HL-60/S4 treated with phorbol 12-myristate 13-acetate at 8.2 ng/mL for 4 days and 3 days (cell line): ENCODE measurements around the gene TNK1.

Experiments used
- in situ Hi-C: fragments of 300-500 bp; cut with MboI; formaldehyde crosslinking; loops from 2 replicates; pipeline ENCODE4 v1.15.0; 2022; ENCODE audit warnings: low sequenced_read_pairs

Gene TNK1

DNA sequence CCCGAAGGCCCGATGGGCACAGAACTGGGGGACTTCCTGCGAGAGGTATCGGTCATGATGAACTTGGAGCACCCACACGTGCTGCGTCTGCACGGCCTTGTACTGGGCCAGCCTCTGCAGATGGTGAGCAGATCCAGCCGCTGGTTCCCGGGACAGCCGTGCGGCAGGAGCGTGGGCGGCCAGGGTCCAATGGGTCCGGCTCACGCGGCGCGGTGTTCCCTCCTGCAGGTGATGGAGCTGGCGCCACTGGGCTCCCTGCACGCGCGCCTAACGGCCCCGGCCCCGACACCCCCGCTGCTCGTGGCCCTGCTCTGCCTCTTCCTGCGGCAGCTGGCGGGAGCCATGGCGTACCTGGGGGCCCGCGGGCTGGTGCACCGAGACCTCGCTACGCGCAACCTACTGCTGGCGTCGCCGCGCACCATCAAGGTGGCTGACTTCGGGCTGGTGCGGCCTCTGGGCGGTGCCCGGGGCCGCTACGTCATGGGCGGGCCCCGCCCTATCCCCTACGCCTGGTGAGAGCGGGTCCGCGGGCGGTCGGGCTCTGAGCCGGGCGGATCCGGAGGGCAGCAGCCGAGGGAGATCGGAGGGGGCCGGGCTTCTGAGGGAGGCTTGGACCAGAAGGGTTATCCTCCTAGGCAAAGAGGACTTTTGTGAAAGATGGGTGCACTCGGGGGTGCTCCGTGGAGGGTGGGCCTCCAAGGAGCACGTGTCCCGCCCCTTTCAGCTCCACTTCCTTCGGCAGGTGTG, 3.0 kb downstream of the TNK1 start:
- in situ Hi-C loops: no loop called here

DNA sequence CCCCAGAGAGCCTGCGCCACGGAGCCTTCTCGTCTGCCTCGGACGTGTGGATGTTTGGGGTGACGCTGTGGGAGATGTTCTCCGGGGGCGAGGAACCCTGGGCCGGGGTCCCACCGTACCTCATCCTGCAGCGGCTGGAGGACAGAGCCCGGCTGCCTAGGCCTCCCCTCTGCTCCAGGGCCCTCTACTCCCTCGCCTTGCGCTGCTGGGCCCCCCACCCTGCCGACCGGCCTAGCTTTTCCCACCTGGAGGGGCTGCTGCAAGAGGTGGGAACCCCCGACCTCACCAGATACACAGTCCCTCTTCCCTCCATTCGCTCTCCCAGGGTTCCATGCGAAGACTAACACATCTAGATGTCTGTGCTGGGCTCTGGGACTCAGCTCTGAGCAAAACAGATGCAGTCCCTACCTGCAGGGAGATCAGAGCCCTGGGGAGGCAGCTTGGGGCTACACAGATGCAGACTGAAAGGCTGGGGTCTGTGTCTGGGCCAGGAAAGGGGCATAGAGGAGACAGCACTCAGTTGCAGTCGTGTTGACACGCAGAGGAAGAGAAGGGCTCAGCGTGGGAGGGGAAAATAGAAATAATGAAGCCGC, 3.7 kb downstream of the TNK1 start:
- in situ Hi-C loops: no loop called here

DNA sequence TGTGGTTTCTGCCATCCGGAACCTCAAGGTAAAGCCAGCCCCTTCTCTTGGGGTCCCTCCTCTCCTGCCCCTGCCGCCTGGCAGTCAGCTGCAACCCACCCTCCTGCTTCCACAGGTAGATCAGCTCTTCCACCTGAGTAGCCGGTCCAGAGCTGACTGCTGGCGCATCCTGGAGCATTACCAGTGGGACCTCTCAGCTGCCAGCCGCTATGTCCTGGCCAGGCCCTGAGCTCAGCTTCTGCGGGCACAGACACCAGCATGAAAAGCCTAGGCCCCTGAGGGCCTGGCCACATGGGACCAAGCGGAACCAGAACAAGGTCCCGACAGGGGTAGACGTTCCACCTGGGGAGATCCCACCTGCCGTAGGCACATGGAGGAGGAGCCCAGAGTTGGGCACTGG, 8.0 kb downstream of the TNK1 start:
- in situ Hi-C loops: no loop called here

GRCh38 chr17:7389924-7390910, 9.3 kb downstream of the TNK1 start:
- in situ Hi-C loops: no loop called here

GRCh38 chr17:7391307-7391706, 10.4 kb downstream of the TNK1 start:
- in situ Hi-C loops: no loop called here

DNA sequence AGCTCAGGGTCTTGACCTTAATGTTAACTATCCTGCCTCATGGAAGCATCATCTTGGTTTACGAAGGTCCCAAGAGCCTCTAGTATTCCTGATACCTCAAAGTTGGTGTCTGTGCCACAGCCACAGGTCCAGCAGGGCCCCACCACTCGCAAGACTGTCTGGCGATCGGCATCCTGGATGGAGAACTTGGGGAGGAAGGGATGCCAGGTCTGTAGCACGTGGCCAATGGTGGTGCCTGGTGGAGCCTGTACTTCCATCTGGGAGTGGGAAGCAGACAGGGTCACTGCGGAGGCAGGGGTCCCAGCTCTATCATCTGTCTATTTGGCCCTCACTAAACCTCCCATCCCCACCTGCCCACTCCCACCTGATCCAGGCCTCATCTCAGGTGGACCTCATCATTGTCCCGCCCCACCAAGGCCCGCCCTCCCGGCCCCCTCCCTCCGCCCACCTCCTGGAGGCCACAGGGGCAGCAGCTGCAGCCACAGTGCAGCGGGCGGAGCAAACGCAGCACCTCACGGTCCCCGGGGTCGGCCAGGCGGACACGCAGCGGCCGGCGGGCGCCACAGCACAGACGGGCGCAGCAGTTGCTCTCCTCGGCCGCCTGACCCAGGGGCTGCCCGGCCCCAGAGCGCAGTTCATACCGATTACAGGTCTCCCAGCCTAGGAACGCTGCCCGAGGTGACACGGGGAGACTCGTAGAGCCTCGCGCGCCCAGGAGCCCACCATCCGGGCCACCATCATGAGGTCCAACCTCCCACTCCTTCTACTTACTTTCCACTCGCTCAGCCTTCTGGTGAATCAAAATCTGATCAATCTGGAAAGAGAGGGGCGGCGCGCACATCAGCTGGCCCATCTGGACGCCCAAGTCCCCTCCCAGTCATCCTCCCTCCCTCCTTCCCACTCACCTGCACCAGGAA, 12.1 kb downstream of the TNK1 start:
- in situ Hi-C loops: no loop called here

- in situ Hi-C loops: no loop called here
These were observed 12.9 kb downstream of the TNK1 start for GRCh38 chr17:7393613-7394451.

DNA sequence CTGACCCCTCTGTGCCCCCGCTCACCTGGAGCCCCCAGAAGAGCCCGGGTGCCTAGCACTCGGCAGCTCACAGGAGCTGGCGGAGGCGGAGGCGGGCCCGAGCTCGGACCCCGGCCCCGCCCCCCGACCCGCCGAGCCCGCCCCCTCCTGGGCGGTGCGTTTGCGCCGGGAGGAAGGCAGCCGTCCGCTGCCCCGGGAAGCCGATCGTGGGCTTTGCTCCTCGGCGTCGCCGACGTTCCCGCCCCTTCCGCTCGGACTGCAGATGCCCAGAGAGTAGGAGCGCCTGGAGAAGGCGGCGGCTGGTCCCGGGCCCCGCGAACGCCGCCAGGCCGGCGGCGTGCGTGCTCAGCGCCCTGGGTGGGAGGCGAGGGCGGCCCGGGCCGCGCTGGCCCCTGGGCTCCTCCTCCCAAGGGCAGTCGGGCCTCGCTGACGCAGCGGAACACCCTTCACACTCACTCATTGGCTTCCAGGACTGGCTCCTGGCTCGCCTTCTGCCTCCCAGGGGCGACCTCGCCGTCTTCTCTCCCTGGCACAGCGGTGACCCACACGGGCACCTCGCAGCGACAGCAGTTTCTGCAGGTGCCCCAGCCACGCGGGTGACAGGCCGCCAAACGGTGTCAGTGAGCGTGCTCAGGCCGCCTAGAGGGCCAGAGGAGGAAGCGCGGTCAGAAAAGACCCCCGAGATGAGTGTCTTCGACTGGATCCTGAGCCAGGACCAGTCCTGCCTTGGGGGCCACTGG, 13.7 kb downstream of the TNK1 start, which contains the start of gene PLSCR3:
Gene PLSCR3 (minus strand): TSS at position 74 of the 740 bp plus-strand sequence. CDS start 415 bp downstream, outside the sequence.
- in situ Hi-C loops: no loop called here

DNA sequence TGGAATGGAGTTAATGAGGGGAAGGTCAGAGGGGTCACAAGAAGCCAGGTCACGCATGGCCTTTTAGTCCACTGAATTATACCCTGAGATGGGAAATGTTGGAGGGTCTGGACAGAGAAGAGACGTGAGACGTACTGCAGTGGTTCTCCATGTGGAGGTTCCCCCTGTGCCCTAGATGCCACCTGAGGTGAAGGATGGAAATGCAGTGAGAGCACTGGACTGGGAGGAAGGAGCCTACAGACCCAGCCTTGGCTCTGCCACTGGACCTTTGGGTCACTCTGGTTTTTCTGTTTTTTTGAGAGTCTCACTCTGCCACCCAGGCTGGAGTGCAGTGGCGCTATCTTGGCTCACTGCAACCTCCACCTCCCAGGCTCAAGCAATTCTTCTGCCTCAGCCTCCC, 15.3 kb downstream of the TNK1 start:
- in situ Hi-C loops: no loop called here

DNA sequence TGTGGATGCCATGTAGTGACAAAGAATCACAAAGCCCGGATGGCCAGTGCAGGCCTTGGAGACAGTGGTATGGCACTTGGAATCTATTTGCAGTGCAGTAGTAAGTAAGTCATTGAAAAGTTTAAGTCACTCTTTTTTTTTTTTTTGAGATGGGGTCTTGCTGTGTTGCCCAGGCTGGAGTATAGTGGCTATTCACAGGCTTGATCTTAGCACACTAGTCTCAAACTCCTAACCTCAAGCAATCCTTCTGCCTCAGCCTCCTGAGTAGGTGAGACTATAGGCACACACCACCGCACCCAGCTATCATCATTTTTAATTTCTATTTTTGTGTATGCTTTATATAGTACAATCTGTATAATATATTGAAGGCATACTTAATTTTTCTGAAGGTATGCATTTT, 17.7 kb downstream of the TNK1 start:
- in situ Hi-C loops: no loop called here

GRCh38 chr17:7403043-7403726, 22.3 kb downstream of the TNK1 start:
- in situ Hi-C loops: no loop called here

- in situ Hi-C loops: no loop called here
These were observed 22.8 kb downstream of the TNK1 start for GRCh38 chr17:7403727-7403976.

GRCh38 chr17:7403977-7404736, 23.3 kb downstream of the TNK1 start, which contains the start of gene TMEM256:
Gene TMEM256 (minus strand): TSS chr17:7404097. CDS start chr17:7404084, 13 bp downstream.
- in situ Hi-C loops: no loop called here

DNA sequence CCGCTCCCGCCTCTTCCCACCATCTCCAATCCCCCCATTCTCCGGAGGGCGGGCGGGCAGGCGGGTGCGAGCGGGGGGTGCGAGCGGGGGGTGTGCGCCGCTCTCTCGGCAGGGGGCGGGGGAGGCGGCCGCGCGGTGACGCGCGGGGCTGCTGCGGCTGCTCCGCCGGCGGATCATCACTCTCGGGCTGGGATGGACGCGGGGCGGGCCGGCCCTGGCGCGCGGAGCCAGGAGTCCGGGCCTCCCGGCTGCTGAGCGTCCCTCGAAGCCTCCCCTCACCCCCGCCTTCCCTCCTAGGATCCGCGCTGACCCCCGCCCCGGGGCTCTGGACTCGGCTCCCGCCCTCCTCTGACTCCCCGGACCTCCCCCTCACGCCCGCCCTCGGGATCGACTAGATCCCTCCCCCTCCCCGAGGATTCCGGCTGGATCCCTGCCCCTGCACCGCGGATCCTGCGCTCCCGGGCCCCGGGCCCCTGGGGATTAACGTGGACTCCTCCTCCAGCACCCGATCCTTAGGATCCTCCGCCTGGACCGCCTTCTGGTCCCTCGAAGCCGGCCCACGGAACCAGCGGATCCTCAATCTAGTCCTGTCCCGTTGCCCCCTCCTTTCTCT, 24.0 kb downstream of the TNK1 start:
- in situ Hi-C loops: no loop called here

DNA sequence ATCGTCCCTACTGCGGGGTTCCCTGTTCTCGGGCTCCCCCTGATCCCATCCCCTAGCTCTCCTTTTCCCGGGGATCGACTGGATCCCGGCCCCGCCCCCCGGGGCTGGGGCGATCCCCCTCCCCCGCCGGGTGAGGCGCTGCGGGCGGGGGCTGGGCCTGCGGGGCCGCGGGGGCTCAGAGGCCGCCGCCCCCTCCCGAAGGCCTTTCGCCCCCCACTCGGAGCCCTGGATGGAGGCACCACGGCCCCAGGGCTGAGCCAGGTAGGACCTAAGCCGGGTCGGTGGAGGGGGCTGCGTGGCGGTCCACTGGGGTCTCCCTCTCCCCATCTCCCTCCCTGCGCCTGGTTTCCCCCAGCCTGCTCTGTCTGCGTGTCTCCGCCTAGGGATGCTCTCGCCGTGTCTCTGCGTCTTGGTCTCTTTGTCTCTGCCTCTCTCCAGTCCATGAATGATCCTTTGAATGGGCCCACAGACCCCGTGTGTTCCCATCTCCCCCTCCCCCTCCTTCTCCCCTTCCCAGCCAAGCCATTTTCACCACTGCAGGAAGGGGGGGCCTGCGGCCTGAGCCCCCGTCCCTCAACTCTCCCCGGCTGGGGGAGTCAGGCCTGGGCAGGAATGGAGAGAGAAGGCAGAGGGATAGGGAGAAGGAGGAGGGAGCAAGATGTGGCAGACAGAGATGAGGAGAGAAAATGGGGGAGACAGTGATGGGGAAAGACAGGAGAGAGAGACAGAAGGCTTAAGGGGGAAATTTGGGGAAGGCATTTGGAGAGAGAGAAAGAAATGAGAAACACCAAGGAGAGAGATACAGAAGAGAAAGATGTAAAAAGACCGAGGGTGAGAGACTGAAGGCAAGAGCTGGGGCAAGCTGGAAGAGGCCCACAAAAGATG, 24.7 kb downstream of the TNK1 start:
- in situ Hi-C loops: no loop called here

DNA sequence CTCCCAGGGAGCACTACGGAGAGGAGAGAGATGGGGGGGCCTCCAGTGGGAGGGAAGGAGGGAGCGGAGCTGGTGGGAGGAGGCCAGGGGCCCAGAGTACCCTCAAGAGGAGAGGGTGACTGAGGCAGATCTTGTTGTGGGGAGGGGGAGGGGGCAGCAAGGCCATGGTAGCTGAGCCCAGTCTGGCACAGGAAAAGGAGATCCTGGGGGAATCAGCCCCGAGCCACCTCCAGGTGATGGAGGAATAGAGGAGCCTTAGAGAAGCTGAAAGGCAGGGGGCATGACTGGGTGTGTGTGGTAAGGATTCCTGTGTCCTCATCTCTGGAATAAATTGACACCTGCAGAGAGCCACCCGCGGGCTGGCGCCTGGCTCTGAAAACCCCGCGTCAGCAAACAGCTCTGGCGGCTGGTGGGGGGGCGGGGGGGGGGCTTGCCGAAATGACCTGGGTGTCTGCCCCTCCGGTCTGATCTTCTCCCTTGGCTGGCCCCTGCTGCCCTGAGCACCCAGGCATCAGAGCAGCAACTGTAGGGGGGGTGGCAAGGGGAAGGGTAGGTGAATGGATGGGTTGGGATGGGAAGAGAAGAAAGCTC, 25.4 kb downstream of the TNK1 start:
- in situ Hi-C loops: no loop called here
